GM12878 (cell line): Measurements from ENCODE around the gene LILRB1. TPM values are rescaled to one million over a fixed set of nuclear protein-coding genes. Genes with fewer than 3 reads are reported as not detected.

Experiments
- ATAC-seq: fragments of 200-7000 bp; cut with Tn5 transposase; 3 replicates; pipeline ENCODE4 v1.9.1; 2020; ENCODE audit warnings: mild to moderate bottlenecking, moderate library complexity
- BruUV-seq: library from RNA; stranded (reverse); fragments of 400-500 nt; replicated peaks from 2 replicates; lab custom pipeline; 2021; lab: Mats Ljungman, UMichigan
- CTCF ChIA-PET: fragments of 300-600 bp; sonication (Branson Sonifier 250); formaldehyde crosslinking; extraction: SDS; loops from one replicate; lab custom pipeline; 2021; ENCODE audit warnings: inconsistent platforms; lab: Yijun Ruan, JAX
- POLR2A ChIA-PET: fragments of 350-600 bp; formaldehyde crosslinking; extraction: SDS; loops from one replicate; lab custom pipeline; 2021; ENCODE audit warnings: inconsistent platforms; lab: Charles Lee
- RAD21 ChIA-PET: fragments of 300-600 bp; sonication (Branson Sonifier 250); formaldehyde crosslinking; loops from one replicate; lab custom pipeline; 2023; ENCODE audit warnings: antibody characterized with exemption; ENCODE audit not compliant: unreplicated experiment; lab: Charles Lee
- SMC1A ChIA-PET: fragments of 300-600 bp; sonication (Branson Sonifier 250); formaldehyde crosslinking; loops from one replicate; lab custom pipeline; 2023; ENCODE audit not compliant: unreplicated experiment, uncharacterized antibody; lab: Charles Lee
- DNase-seq: peaks from one replicate; pipeline ENCODE4 v3.0.0-alpha.2; 2011; ENCODE audit warnings: low read depth, low spot score
- FAIRE-seq: peaks from 3 replicates; lab custom pipeline; 2011; peaks lifted over from hg19 to GRCh38; lab: Jason Lieb, UNC
- H2AFZ ChIP-seq: 2 replicates; pipeline ENCODE4 v1.6.0; 2011; ENCODE audit warnings: low read depth, low read length, control low read depth; ENCODE audit not compliant: control insufficient read depth
- H3K27ac ChIP-seq: 2 replicates; pipeline ENCODE4 v1.5.1; 2011; ENCODE audit warnings: control low read depth; ENCODE audit not compliant: control insufficient read depth, insufficient read depth
- H3K27me3 ChIP-seq, 2 experiments: replicated peaks in 1 of 2; 2 replicates each; pipeline versions ENCODE4 v1.6.0 to v1.6.1; 2011; ENCODE audit warnings: low read length in 1 of 2; ENCODE audit not compliant: control insufficient read depth in 2 of 2, insufficient read depth in 2 of 2
- H3K36me3 ChIP-seq, 2 experiments: 2 replicates each; pipeline ENCODE4 v1.5.1; 2011; ENCODE audit warnings: low read length in 1 of 2; ENCODE audit not compliant: control insufficient read depth in 2 of 2, insufficient read depth in 2 of 2
- H3K4me1 ChIP-seq: 2 replicates; pipeline ENCODE4 v1.6.1; 2011; ENCODE audit warnings: mild to moderate bottlenecking, low read length, moderate library complexity, mixed read lengths; ENCODE audit not compliant: control insufficient read depth, insufficient read depth
- H3K4me2 ChIP-seq: 2 replicates; pipeline ENCODE4 v1.6.0; 2011; ENCODE audit warnings: control low read depth; ENCODE audit not compliant: control insufficient read depth, insufficient read depth
- H3K4me3 ChIP-seq: fragments of 200-600 bp; sonication (generic); 2 replicates; pipeline ENCODE4 v1.5.1; 2016
- H3K79me2 ChIP-seq: 2 replicates; pipeline ENCODE4 v1.6.0; 2011; ENCODE audit warnings: low read length; ENCODE audit not compliant: control insufficient read depth, insufficient read depth
- H3K9ac ChIP-seq: 2 replicates; pipeline ENCODE4 v1.8.0; 2011; ENCODE audit warnings: low read length, control low read depth, mixed read lengths; ENCODE audit not compliant: control insufficient read depth, insufficient read depth
- H3K9me3 ChIP-seq: replicated peaks from 3 replicates; pipeline ENCODE4 v1.5.1; 2011; ENCODE audit warnings: mild to moderate bottlenecking, low read length; ENCODE audit not compliant: control insufficient read depth, insufficient read depth
- H4K20me1 ChIP-seq: 2 replicates; pipeline ENCODE4 v1.6.0; 2011; ENCODE audit not compliant: control insufficient read depth, insufficient read depth
- CBX3 ChIP-seq: fragments of 200-600 bp; sonication (generic); IDR thresholded peaks from 2 replicates; pipeline ENCODE4 v1.6.1; 2016; ENCODE audit warnings: low read depth, borderline replicate concordance
- E4F1 ChIP-seq: fragments of 450-650 bp; IDR thresholded peaks from 2 replicates; pipeline ENCODE4 v1.6.1; 2018; ENCODE audit warnings: borderline replicate concordance, mild to moderate bottlenecking; ENCODE audit not compliant: partially characterized antibody
- FOXM1 ChIP-seq: IDR thresholded peaks from 2 replicates; pipeline ENCODE4 v1.6.1; 2012; ENCODE audit warnings: low read depth, mild to moderate bottlenecking, inconsistent platforms, low read length, moderate library complexity
- LARP7 ChIP-seq: fragments of 450-650 bp; IDR thresholded peaks from 2 replicates; pipeline ENCODE4 v1.6.1; 2017; ENCODE audit warnings: mild to moderate bottlenecking
- MYC ChIP-seq: IDR thresholded peaks from 2 replicates; pipeline ENCODE4 v1.6.1; 2011; ENCODE audit warnings: mild to moderate bottlenecking, low read length, moderate library complexity, inconsistent platforms; ENCODE audit not compliant: insufficient read depth, insufficient replicate concordance, insufficient read length, severe bottlenecking
- NFYA ChIP-seq: IDR thresholded peaks from 2 replicates; pipeline ENCODE4 v1.6.1; 2011; ENCODE audit warnings: low read depth, mild to moderate bottlenecking, low read length, improper control_type of control experiment, borderline replicate concordance
- POU2F2 ChIP-seq: IDR thresholded peaks from 3 replicates; pipeline ENCODE4 v1.6.1; 2011; ENCODE audit warnings: low read depth, mild to moderate bottlenecking, low read length, borderline replicate concordance
- RAD21 ChIP-seq: IDR thresholded peaks from 2 replicates; pipeline ENCODE4 v1.6.1; 2011; ENCODE audit warnings: mild to moderate bottlenecking, low read depth, low read length, moderate library complexity; ENCODE audit not compliant: insufficient read depth
- SPI1 ChIP-seq: IDR thresholded peaks from 2 replicates; pipeline ENCODE4 v1.6.1; 2011; ENCODE audit warnings: low read depth, mild to moderate bottlenecking, low read length, moderate library complexity, borderline replicate concordance; ENCODE audit not compliant: insufficient read depth
- WGBS: methylation state at CpG from one replicate; pipeline ENCODE4 v1.1.6; 2016; ENCODE audit warnings: low lambda C conversion rate; ENCODE audit not compliant: insufficient replicate concordance, insufficient coverage; ENCODE audit errors: missing lambda C conversion rate; 5-methylcytosine and 5-hydroxymethylcytosine counted together
- in situ Hi-C: fragments of 300-500 bp; cut with MboI; formaldehyde crosslinking; loops from 9 replicates; pipeline ENCODE4 v1.14.3; 2018; ENCODE audit warnings: mixed read lengths
- intact Hi-C: fragments of 100-400 bp; cut with micrococcal nuclease; formaldehyde crosslinking; loops from one replicate; pipeline ENCODE4 v1.14.2; 2022; ENCODE audit not compliant: unreplicated experiment
- polyA plus RNA-seq, 11 experiments: library from polyadenylated mRNA; depleted of rRNA in 4 of 11; unstranded in 6 of 11; stranded (reverse) in 5 of 11; fragments of >200 nt; fragmentation: Nextera tagmentation in 4 of 11; fragmentation: Illumina TruSeq in 1 of 11; extraction: Ambion mirVana in 4 of 11; extraction: Trizol in 1 of 11; gene quantifications; 1 replicate in 1 of 11; 2 replicates in 10 of 11; pipeline versions ENCODE4 v1.2.1 to v1.2.3, GENCODE V29; 2011 to 2016; ENCODE audit warnings: inconsistent platforms in 2 of 11, missing spikeins in 2 of 11, low read depth in 1 of 11
- total RNA-seq, 4 experiments: library from RNA; depleted of rRNA in 3 of 4; stranded (reverse); fragments of >200 nt in 3 of 4; fragmentation: Illumina TruSeq in 1 of 4; extraction: Trizol in 1 of 4; gene quantifications; 2 replicates each; pipeline versions ENCODE4 v1.2.1 to v1.2.3, GENCODE V29; 2013 to 2021

Gene LILRB1
- total and polyA plus RNA-seq, 10 of the 15 experiments (the other 5 are each of a cell fraction or from before 2014, with no cell fraction given) = 4.9 to 92.2 (median 50.1) TPM

DNA sequence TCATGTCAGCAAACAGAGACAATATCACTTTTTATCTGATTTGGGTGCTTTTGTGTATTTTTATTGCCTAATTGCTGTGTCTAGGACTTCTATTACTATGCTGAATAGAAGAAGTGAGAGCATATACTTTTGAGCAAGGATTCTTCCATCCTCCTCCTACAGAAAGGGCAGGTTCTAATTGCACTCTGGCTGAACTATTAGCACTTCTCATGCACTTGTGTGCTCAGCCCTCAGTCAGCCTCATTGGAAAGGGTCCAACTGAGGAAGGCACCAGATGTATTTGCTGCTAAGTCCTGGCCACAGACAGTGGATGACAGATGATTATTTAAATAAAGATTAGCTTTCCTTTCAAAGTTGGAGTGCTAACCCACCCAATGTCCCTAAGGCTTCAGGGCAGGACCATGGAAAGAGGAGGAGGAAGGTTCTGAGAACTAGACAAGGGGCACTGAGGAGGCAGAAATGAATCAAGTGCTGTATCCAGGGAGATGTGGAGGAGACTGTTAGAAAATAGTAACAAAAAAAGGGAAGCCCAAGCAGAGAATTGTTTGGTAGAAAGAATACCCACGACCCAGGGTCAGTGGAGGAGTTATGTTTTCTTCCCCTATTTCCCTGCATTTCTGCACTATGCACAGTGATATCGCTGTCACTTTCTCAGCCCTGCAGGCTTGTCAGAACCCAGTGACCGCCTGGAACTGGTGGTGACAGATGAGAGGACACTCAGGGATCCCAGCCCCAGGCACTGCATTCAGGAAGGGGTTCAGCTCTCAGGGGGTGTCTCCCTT is 40.5 kb downstream of the LILRB1 start:
- H3K27me3 ChIP-seq = peaks cover 0 to 5% of the 10 kb centered on the region in 2 experiments; a peak in 2 of 4 replicates
- no peak for TF ChIP-seq MYC
- no peak for TF ChIP-seq NFYA
- TF ChIP-seq LARP7 = no peak
- TF ChIP-seq, all 136 proteins: peak for 0
- ChIA-PET CTCF (interaction anchor here (1.3 to 20.9 kb wide), 3 partner anchors 9 to 192 kb away, joined by 3 to 842 read pairs (median 236); partner anchors contain the start of gene LILRB4), RAD21 (interaction anchor here (1.7 to 9.8 kb wide), 3 partner anchors 9 to 191 kb away, joined by 9 to 189 read pairs (median 43); partner anchors contain the start of gene LILRB4), SMC1A (interaction anchor here (1.0 to 9.6 kb wide), 4 partner anchors 11 to 190 kb away, joined by 4 to 268 read pairs (median 63); no protein-coding TSS in a partner anchor), POLR2A (interaction anchor here (4.8 kb wide), 1 partner anchor 17 kb away, joined by 27 read pairs; no protein-coding TSS in a partner anchor)
- DNase-seq (no peak), FAIRE-seq (no peak), ATAC-seq (no peak)
- WGBS = 24% methylated on average over 3 of the region's 3 CpGs
- Histone ChIP-seq H3K9me3 (peaks cover 1% of the 10 kb centered on the region; the same call in 2 of the 3 replicates), H3K4me3 (no peak overlapping the region), H3K36me3 (no peaks in the 10 kb centered on the region), H4K20me1 (no peaks in the 10 kb centered on the region), H3K4me1 (peaks cover 2% of the 10 kb centered on the region), H3K79me2 (no peaks in the 10 kb centered on the region), H3K4me2 (no peak overlapping the region), H2AFZ (no peak overlapping the region), H3K9ac (no peak overlapping the region), H3K27ac (no peak overlapping the region)
- in situ Hi-C loops (no loop called here), intact Hi-C loops (no loop called here)
- BruUV-seq = no TSS peak

DNA sequence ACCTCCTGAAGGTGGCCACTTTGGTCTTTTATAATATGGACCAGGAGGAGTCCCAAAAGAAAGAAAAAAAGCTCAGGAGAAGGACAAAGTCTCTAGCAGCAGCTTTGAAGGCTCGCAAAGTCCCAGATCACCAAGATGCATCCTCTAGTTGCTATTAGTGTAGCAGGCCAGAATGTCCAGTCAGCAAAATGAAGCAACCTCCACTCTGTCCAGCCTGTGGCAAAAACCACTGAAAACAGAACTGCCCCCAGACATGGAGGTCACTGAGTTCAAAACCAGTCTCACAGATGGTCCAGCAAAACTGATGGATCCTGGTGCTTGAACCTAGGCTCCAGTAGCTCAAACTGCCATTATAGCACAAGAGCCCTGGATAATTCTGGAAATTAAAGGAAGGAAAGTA is 42.9 kb downstream of the LILRB1 start:
- WGBS = 38% methylated on average over 1 of the region's 1 CpG
- FAIRE-seq = no peak
- TF ChIP-seq E4F1 (no peak), POU2F2 (no peak), SPI1 (no peak), FOXM1 (no peak), CBX3 (no peak), RAD21 (no peak)

More for the DNA sequence above, 42.9 kb downstream of the LILRB1 start:
- Histone ChIP-seq H3K9ac (no peak overlapping the region), H3K27ac (no peak overlapping the region), H3K4me2 (no peak overlapping the region), H4K20me1 (no peaks in the 10 kb centered on the region), H3K4me1 (no peaks in the 10 kb centered on the region), H3K79me2 (no peaks in the 10 kb centered on the region), H3K9me3 (no peaks in the 10 kb centered on the region; the same call in 1 of the 3 replicates), H3K4me3 (no peak overlapping the region), H3K27me3 (peaks cover 0 to 5% of the 10 kb centered on the region in 2 experiments; a peak in 2 of 4 replicates), H2AFZ (no peak overlapping the region), H3K36me3 (no peaks in the 10 kb centered on the region)
- CTCF ChIA-PET = interaction anchor here (0.6 to 20.9 kb wide), 15 partner anchors 10 to 268 kb away, joined by 3 to 842 read pairs (median 4); partner anchors contain the start of genes CDC42EP5 and LILRB4
- RAD21 ChIA-PET = interaction anchor here (0.6 to 9.8 kb wide), 6 partner anchors 10 to 200 kb away, joined by 3 to 189 read pairs (median 15); partner anchors contain the start of genes CDC42EP5 and LILRB4
- POLR2A ChIA-PET = interaction anchor here (3.8 to 4.8 kb wide), 2 partner anchors 11 to 19 kb away, joined by 21 to 27 read pairs; partner anchors contain the start of gene LILRB4
- SMC1A ChIA-PET = interaction anchor here (1.1 to 9.6 kb wide), 9 partner anchors 9 to 193 kb away, joined by 3 to 268 read pairs (median 15); partner anchors contain the start of gene LILRB4
- ATAC-seq (no peak), DNase-seq (no peak)
- in situ Hi-C loops = no loop called here
- no TSS peak for BruUV-seq
- intact Hi-C loops = no loop called here
